HL-60/S4 treated with phorbol 12-myristate 13-acetate at 8.2 ng/mL for 4 days and 3 days (cell line): ENCODE data around the gene HOXC12.

Experiments used
- in situ Hi-C: fragments of 300-500 bp; cut with MboI; formaldehyde crosslinking; loops from 2 replicates; pipeline ENCODE4 v1.15.0; 2022; ENCODE audit warnings: low sequenced_read_pairs

HOXC12 gene

GRCh38 chr12:54003625-54004024 lies 48.9 kb downstream of the HOXC12 start:
- in situ Hi-C loops, result no loop called here

GRCh38 chr12:54004063-54004840 lies 49.5 kb downstream of the HOXC12 start:
- in situ Hi-C loops, result no loop called here

- in situ Hi-C loops, result no loop called here
Observed at GRCh38 chr12:54004841-54005530, 50.3 kb downstream of the HOXC12 start.

GRCh38 chr12:54005531-54005852 lies 50.8 kb downstream of the HOXC12 start:
- in situ Hi-C loops, result no loop called here

GRCh38 chr12:54005853-54006558 lies 51.3 kb downstream of the HOXC12 start:
- in situ Hi-C loops, result no loop called here

GRCh38 chr12:54006559-54007220 lies 52.0 kb downstream of the HOXC12 start:
- in situ Hi-C loops, result no loop called here

GRCh38 chr12:54007538-54008259 lies 53.0 kb downstream of the HOXC12 start:
- in situ Hi-C loops, result no loop called here

GRCh38 chr12:54008260-54008552 lies 53.5 kb downstream of the HOXC12 start:
- in situ Hi-C loops, result no loop called here
